ENCODE measurements around the gene LRRC4C. TPM values are rescaled to one million over a fixed set of nuclear protein-coding genes. Genes with fewer than 3 reads are reported as not detected.

The LRRC4C gene
- total and polyA plus RNA-seq, 2 donors (not counting 3 experiments of a cell fraction or from before 2014, with no cell fraction given), result not detected

DNA sequence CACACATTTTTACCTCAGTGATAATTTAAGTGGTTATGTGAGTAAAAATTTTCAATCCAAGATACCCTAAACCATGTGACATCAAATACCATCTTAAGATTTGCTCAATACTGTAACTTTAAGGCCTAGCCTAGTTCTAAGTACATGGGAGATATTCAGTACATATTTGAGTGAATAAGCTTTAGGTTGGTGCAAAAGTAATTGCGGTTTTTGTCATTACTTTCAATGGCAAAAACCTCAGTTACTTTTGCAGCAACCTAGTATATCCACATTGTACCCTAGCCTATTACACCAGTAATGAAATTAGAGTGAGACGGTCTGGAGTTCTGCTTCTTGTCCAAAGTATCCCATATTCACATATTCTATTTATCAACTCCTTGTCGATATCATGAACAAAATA lies 700.1 kb downstream of the LRRC4C start:
- H3K27me3 ChIP-seq (ENCODE audit: control insufficient read depth in 2 of 2, insufficient read depth in 2 of 2, low read length in 2 of 2), result no peaks in the 10 kb centered on the region
- DNase-seq (ENCODE audit: low read depth, low spot score), result no peak
- intact Hi-C loops (cut with micrococcal nuclease), result no loop called here
- no TSS peak for BruUV-seq (replicated peaks)
- no peak for FAIRE-seq
- TF ChIP-seq GATA2 (IDR thresholded peaks at IDR 0.05; ENCODE audit: insufficient read depth, insufficient read length, low read depth, low read length) (no peak), JUN (IDR thresholded peaks at IDR 0.05; ENCODE audit: borderline replicate concordance, insufficient read depth, insufficient read length, low read depth) (no peak), EZH2 (IDR thresholded peaks at IDR 0.05; ENCODE audit: borderline replicate concordance, low read depth, low read length, severe bottlenecking) (no peak)
- H4K20me1 ChIP-seq (replicated peaks; ENCODE audit: control insufficient read depth, extremely low read depth, insufficient read depth, low read length), result no peaks in the 10 kb centered on the region
- no peak overlapping the region for H3K4me3 ChIP-seq (replicated peaks in 1 of 3; ENCODE audit: insufficient read depth in 1 of 3, low read depth in 1 of 3, low read length in 3 of 3)
- no peaks in the 10 kb centered on the region for H3K4me1 ChIP-seq (ENCODE audit: control insufficient read depth, extremely low read depth, insufficient read depth, low read length)
- no peaks in the 10 kb centered on the region for H3K36me3 ChIP-seq (ENCODE audit: control insufficient read depth in 2 of 2, extremely low read depth in 1 of 2, insufficient read depth in 2 of 2, low read length in 2 of 2)
- no peak overlapping the region for H3K4me2 ChIP-seq (ENCODE audit: insufficient read depth, low read length)
- POLR2A ChIA-PET, result no interaction called here
- dilution Hi-C loops (cut with MboI; ENCODE audit: extremely low pct_ligation_motif_present, low sequenced_read_pairs), result no loop called here
- peaks cover 3% of the 10 kb centered on the region for H3K9me3 ChIP-seq (replicated peaks; ENCODE audit: control insufficient read depth, insufficient read depth, low read length)
- no peak overlapping the region for H3K9ac ChIP-seq (replicated peaks; ENCODE audit: extremely low read depth, insufficient read depth, low read length)
- H3K79me2 ChIP-seq (ENCODE audit: control insufficient read depth, insufficient read depth, low read length), result no peaks in the 10 kb centered on the region
- no peaks in the 10 kb centered on the region for H3K9me1 ChIP-seq (replicated peaks; ENCODE audit: control insufficient read depth, extremely low read depth, insufficient read depth, low read length)
- CTCF ChIA-PET, result no interaction called here
- no peak overlapping the region for H2AFZ ChIP-seq (ENCODE audit: low read depth, low read length)
- H3K27ac ChIP-seq (ENCODE audit: insufficient read depth, low read depth, low read length), result no peak overlapping the region

DNA sequence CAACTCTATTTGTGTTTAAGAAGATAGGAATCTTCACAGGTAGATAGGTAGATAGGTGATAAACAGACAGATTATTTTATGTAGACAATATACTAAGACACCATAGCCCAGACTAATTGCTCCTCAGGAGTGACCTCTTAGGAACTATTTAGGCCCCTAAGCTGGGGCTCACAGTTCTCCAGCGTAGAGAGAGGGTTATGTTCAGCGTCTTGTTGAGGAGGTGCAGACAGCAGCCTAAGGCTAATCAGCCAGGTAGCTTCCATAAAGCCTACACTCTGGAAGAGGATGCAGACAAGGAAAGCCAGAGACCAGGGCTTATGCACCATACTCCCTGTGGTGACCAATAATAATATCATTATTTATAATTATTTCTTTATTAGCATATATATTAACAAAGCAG lies 705.2 kb downstream of the LRRC4C start:
- POLR2A ChIA-PET, result no interaction called here
- BruUV-seq (replicated peaks), result no TSS peak

More for the DNA sequence above, 705.2 kb downstream of the LRRC4C start:
- Histone ChIP-seq H4K20me1 (replicated peaks; ENCODE audit: control insufficient read depth, extremely low read depth, insufficient read depth, low read length) (no peaks in the 10 kb centered on the region), H3K36me3 (ENCODE audit: control insufficient read depth in 2 of 2, extremely low read depth in 1 of 2, insufficient read depth in 2 of 2, low read length in 2 of 2) (no peaks in the 10 kb centered on the region), H2AFZ (ENCODE audit: low read depth, low read length) (no peak overlapping the region), H3K4me3 (replicated peaks in 1 of 3; ENCODE audit: insufficient read depth in 1 of 3, low read depth in 1 of 3, low read length in 3 of 3) (no peak overlapping the region), H3K79me2 (ENCODE audit: control insufficient read depth, insufficient read depth, low read length) (no peaks in the 10 kb centered on the region), H3K9me1 (replicated peaks; ENCODE audit: control insufficient read depth, extremely low read depth, insufficient read depth, low read length) (no peaks in the 10 kb centered on the region), H3K9me3 (replicated peaks; ENCODE audit: control insufficient read depth, insufficient read depth, low read length) (no peaks in the 10 kb centered on the region), H3K4me2 (ENCODE audit: insufficient read depth, low read length) (no peak overlapping the region), H3K27ac (ENCODE audit: insufficient read depth, low read depth, low read length) (no peak overlapping the region), H3K4me1 (ENCODE audit: control insufficient read depth, extremely low read depth, insufficient read depth, low read length) (no peaks in the 10 kb centered on the region), H3K9ac (replicated peaks; ENCODE audit: extremely low read depth, insufficient read depth, low read length) (no peak overlapping the region), H3K27me3 (ENCODE audit: control insufficient read depth in 2 of 2, insufficient read depth in 2 of 2, low read length in 2 of 2) (no peaks in the 10 kb centered on the region)
- TF ChIP-seq MYC (IDR thresholded peaks at IDR 0.05; ENCODE audit: low read depth, low read length) (no peak), FOS (IDR thresholded peaks at IDR 0.05; ENCODE audit: borderline replicate concordance, insufficient read depth, low read length) (no peak), POLR2A (IDR thresholded peaks at IDR 0.05; ENCODE audit: low read depth, low read length) (no peak), POLR2AphosphoS5 (IDR thresholded peaks at IDR 0.05; ENCODE audit: insufficient read depth, low read depth, low read length) (no peak), EZH2 (IDR thresholded peaks at IDR 0.05; ENCODE audit: borderline replicate concordance, low read depth, low read length, severe bottlenecking) (no peak), MAX (IDR thresholded peaks at IDR 0.05; ENCODE audit: insufficient read depth, insufficient read length) (no peak), JUN (IDR thresholded peaks at IDR 0.05; ENCODE audit: borderline replicate concordance, insufficient read depth, insufficient read length, low read depth) (no peak), GATA2 (IDR thresholded peaks at IDR 0.05; ENCODE audit: insufficient read depth, insufficient read length, low read depth, low read length) (no peak)
- TF ChIP-seq, protein P1, sequence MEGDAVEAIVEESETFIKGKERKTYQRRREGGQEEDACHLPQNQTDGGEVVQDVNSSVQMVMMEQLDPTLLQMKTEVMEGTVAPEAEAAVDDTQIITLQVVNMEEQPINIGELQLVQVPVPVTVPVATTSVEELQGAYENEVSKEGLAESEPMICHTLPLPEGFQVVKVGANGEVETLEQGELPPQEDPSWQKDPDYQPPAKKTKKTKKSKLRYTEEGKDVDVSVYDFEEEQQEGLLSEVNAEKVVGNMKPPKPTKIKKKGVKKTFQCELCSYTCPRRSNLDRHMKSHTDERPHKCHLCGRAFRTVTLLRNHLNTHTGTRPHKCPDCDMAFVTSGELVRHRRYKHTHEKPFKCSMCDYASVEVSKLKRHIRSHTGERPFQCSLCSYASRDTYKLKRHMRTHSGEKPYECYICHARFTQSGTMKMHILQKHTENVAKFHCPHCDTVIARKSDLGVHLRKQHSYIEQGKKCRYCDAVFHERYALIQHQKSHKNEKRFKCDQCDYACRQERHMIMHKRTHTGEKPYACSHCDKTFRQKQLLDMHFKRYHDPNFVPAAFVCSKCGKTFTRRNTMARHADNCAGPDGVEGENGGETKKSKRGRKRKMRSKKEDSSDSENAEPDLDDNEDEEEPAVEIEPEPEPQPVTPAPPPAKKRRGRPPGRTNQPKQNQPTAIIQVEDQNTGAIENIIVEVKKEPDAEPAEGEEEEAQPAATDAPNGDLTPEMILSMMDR (IDR thresholded peaks at IDR 0.05; ENCODE audit: extremely low read depth in 1 of 2, insufficient read depth in 1 of 2, low read depth in 1 of 2, low read length in 2 of 2), result no peak
- FAIRE-seq (no peak), DNase-seq (ENCODE audit: low read depth, low spot score) (no peak)
- CTCF ChIA-PET, result no interaction called here
- dilution Hi-C loops (cut with MboI; ENCODE audit: extremely low pct_ligation_motif_present, low sequenced_read_pairs) (no loop called here), intact Hi-C loops (cut with micrococcal nuclease) (no loop called here)

Data from endothelial cell of umbilical vein (primary cell).